GM23338 (cell line): ENCODE data around the gene ZNF385B. TPM values are rescaled to one million over a fixed set of nuclear protein-coding genes. Genes with fewer than 3 reads are reported as not detected.

Source experiments
- ATAC-seq: fragments of 200-7000 bp; cut with Tn5 transposase; 3 replicates; pipeline ENCODE4 v1.9.1; 2020
- DNase-seq: peaks from one replicate; pipeline ENCODE4 v3.0.0-alpha.2; 2015; ENCODE audit warnings: low spot score
- H2AFZ ChIP-seq: fragments of 200-600 bp; sonication (generic); 2 replicates; pipeline ENCODE4 v1.8.0; 2016; ENCODE audit warnings: antibody characterized with exemption, mild to moderate bottlenecking, moderate library complexity
- H3F3A ChIP-seq: fragments of 200-600 bp; sonication (generic); replicated peaks from 2 replicates; pipeline ENCODE4 v1.8.0; 2017; ENCODE audit warnings: antibody characterized with exemption, mixed run types, low read depth
- H3K27ac ChIP-seq: fragments of 200-600 bp; sonication (generic); 2 replicates; pipeline ENCODE4 v1.6.1; 2016; ENCODE audit warnings: low read depth
- H3K27me3 ChIP-seq: fragments of 200-600 bp; sonication (generic); 2 replicates; pipeline ENCODE4 v1.8.0; 2016; ENCODE audit warnings: mild to moderate bottlenecking, mixed run types, moderate library complexity; ENCODE audit not compliant: insufficient read depth
- H3K36me3 ChIP-seq: fragments of 200-600 bp; sonication (generic); 2 replicates; pipeline ENCODE4 v1.8.0; 2016; ENCODE audit warnings: mild to moderate bottlenecking; ENCODE audit not compliant: insufficient read depth
- H3K4me1 ChIP-seq: fragments of 200-600 bp; sonication (generic); 2 replicates; pipeline ENCODE4 v1.8.0; 2016; ENCODE audit warnings: mild to moderate bottlenecking, moderate library complexity; ENCODE audit not compliant: insufficient read depth
- H3K4me2 ChIP-seq: fragments of 200-600 bp; sonication (generic); 2 replicates; pipeline ENCODE4 v1.7.1; 2017; ENCODE audit warnings: mixed run types
- H3K4me3 ChIP-seq: fragments of 200-600 bp; sonication (generic); 2 replicates; pipeline ENCODE4 v1.6.1; 2016; ENCODE audit warnings: mixed run types
- H3K79me2 ChIP-seq: fragments of 200-600 bp; sonication (generic); replicated peaks from 2 replicates; pipeline ENCODE4 v1.8.0; 2017; ENCODE audit warnings: mild to moderate bottlenecking; ENCODE audit not compliant: insufficient read depth
- H3K9me2 ChIP-seq: fragments of 200-600 bp; sonication (generic); 2 replicates; pipeline ENCODE4 v1.8.0; 2017; ENCODE audit not compliant: insufficient read depth
- H4K20me1 ChIP-seq: fragments of 200-600 bp; sonication (generic); replicated peaks from 2 replicates; pipeline ENCODE4 v1.8.0; 2017; ENCODE audit warnings: mild to moderate bottlenecking; ENCODE audit not compliant: insufficient read depth
- H3K27ac Mint-ChIP-seq: 2 replicates; pipeline ENCODE4 v1.8.0; 2020; ENCODE audit warnings: inconsistent platforms, mild to moderate bottlenecking, moderate library complexity, mixed read lengths
- H3K27me3 Mint-ChIP-seq: 3 replicates; pipeline ENCODE4 v1.8.0; 2022; ENCODE audit warnings: low read depth, mild to moderate bottlenecking, moderate library complexity, mixed read lengths, inconsistent platforms; ENCODE audit not compliant: insufficient read depth, poor library complexity
- H3K36me3 Mint-ChIP-seq: 3 replicates; pipeline ENCODE4 v1.8.0; 2021; ENCODE audit warnings: low read depth, mild to moderate bottlenecking, inconsistent platforms, moderate library complexity, mixed read lengths
- H3K4me1 Mint-ChIP-seq: 3 replicates; pipeline ENCODE4 v1.8.0; 2020; ENCODE audit warnings: mild to moderate bottlenecking, inconsistent platforms, mixed read lengths
- H3K4me3 Mint-ChIP-seq: 3 replicates; pipeline ENCODE4 v1.8.0; 2021; ENCODE audit warnings: moderate library complexity, mild to moderate bottlenecking, inconsistent platforms, mixed read lengths
- H3K9me3 Mint-ChIP-seq: 3 replicates; pipeline ENCODE4 v1.8.0; 2020; ENCODE audit warnings: moderate library complexity, mild to moderate bottlenecking, inconsistent platforms, mixed read lengths
- CREB1 ChIP-seq: fragments of 250-450 bp; sonication (Bioruptor Pico); IDR thresholded peaks from 2 replicates; pipeline ENCODE4 v1.5.0; 2020; ENCODE audit warnings: low read depth, mild to moderate bottlenecking, moderate library complexity
- EZH2 ChIP-seq: fragments of 200-600 bp; sonication (generic); IDR thresholded peaks from one replicate; pipeline ENCODE4 v1.8.0; 2017; ENCODE audit warnings: antibody characterized with exemption, mild to moderate bottlenecking, low read depth; ENCODE audit not compliant: unreplicated experiment
- EZH2phosphoT487 ChIP-seq: fragments of 200-600 bp; sonication (generic); IDR thresholded peaks from one replicate; pipeline ENCODE4 v1.8.1; 2018; ENCODE audit warnings: antibody characterized with exemption; ENCODE audit not compliant: unreplicated experiment
- JUNB ChIP-seq: IDR thresholded peaks from one replicate; pipeline ENCODE4 v1.6.1; 2016; ENCODE audit warnings: antibody characterized with exemption; ENCODE audit not compliant: unreplicated experiment
- NANOG ChIP-seq: IDR thresholded peaks from 2 replicates; pipeline ENCODE4 v1.6.1; 2016; ENCODE audit warnings: antibody characterized with exemption, borderline replicate concordance
- POLR2AphosphoS5 ChIP-seq: IDR thresholded peaks from 2 replicates; pipeline ENCODE4 v1.6.1; 2016; ENCODE audit warnings: antibody characterized with exemption, low read depth
- STAT1 ChIP-seq: IDR thresholded peaks from one replicate; pipeline ENCODE4 v1.6.1; 2016; ENCODE audit warnings: antibody characterized with exemption; ENCODE audit not compliant: unreplicated experiment
- ZNF114 ChIP-seq: fragments of 250-450 bp; sonication (Bioruptor Pico); IDR thresholded peaks from 2 replicates; pipeline ENCODE4 v1.5.0; 2020; ENCODE audit warnings: mild to moderate bottlenecking, moderate library complexity
- ZNF331 ChIP-seq: fragments of 250-450 bp; sonication (Bioruptor Pico); IDR thresholded peaks from 2 replicates; pipeline ENCODE4 v1.5.0; 2020; ENCODE audit warnings: low read depth, mild to moderate bottlenecking, moderate library complexity
- polyA plus RNA-seq: library from polyadenylated mRNA; unstranded; fragments of >200 nt; fragmentation: Nextera tagmentation; extraction: Ambion mirVana; gene quantifications from 2 replicates; pipeline ENCODE4 v1.2.1, GENCODE V29; 2016
- total RNA-seq: library from RNA; depleted of rRNA; stranded (reverse); fragments of >200 nt; shearing (Covaris generic); gene quantifications from 2 replicates; pipeline ENCODE4 v1.2.3, GENCODE V29; 2014
- TF ChIP-seq, protein P1 (sequence below): IDR thresholded peaks from one replicate; pipeline ENCODE4 v1.6.1; 2018; ENCODE audit warnings: antibody characterized with exemption; ENCODE audit not compliant: unreplicated experiment
- TF ChIP-seq, protein P2 (sequence below), 2 experiments: fragments of 200-600 bp in 1 of 2; sonication (generic) in 1 of 2; conservative IDR thresholded peaks; 2 replicates each; pipeline versions ENCODE4 v1.5.1 to v1.6.1; 2016 to 2017; ENCODE audit warnings: antibody characterized with exemption in 2 of 2, low read depth in 2 of 2, mild to moderate bottlenecking in 2 of 2, moderate library complexity in 1 of 2
- TF ChIP-seq, protein P3 (sequence below): fragments of 250-450 bp; sonication (Bioruptor Pico); IDR thresholded peaks from 2 replicates; pipeline ENCODE4 v1.5.0; 2020; ENCODE audit warnings: mild to moderate bottlenecking, moderate library complexity

The ZNF385B gene
- total and polyA plus RNA-seq, 2 experiments from 2014 or later = 1.5 to 4.6 TPM

DNA sequence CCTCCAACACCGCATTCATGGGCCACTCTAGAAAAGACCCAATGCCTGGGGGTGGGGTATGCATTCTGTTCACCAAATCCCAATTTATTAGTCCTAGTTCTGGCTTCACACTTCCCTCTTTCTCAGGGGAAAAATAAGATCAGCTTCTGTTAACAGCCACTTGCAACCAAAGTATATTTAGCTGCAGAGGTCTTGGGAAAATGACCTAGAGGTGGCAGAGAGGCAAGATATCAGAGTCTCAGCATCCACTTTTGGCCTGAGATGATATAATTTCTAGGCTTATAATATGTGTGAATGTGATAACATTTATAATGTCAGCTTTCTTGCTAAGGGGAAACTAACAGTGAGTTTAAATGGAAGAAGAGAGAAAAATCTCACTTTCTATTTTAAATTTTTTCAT, 89.1 kb downstream of the ZNF385B start (continued):
- TF ChIP-seq EZH2 (no peak), POLR2AphosphoS5 (no peak), CREB1 (CRISPR knock-in tag) (no peak), JUNB (no peak)

- H3F3A ChIP-seq = no peaks in the 10 kb centered on the region
- DNase-seq (no peak), ATAC-seq (no peak)
- no peaks in the 10 kb centered on the region for H3K27me3 ChIP-seq
- Mint-ChIP-seq H3K36me3 (no peaks in the 10 kb centered on the region), H3K27ac (no peak overlapping the region), H3K27me3 (peaks cover 2% of the 10 kb centered on the region), H3K9me3 (no peaks in the 10 kb centered on the region; the same call in 2 of the 3 replicates), H3K4me1 (peaks cover 3% of the 10 kb centered on the region; the same call in 1 of the 3 replicates), H3K4me3 (no peak overlapping the region)
- no peak overlapping the region for H2AFZ ChIP-seq
- no peaks in the 10 kb centered on the region for H3K79me2 ChIP-seq
- H4K20me1 ChIP-seq = no peaks in the 10 kb centered on the region
- no peaks in the 10 kb centered on the region for H3K4me1 ChIP-seq
- TF ChIP-seq EZH2 = no peak
- TF ChIP-seq, protein P1, sequence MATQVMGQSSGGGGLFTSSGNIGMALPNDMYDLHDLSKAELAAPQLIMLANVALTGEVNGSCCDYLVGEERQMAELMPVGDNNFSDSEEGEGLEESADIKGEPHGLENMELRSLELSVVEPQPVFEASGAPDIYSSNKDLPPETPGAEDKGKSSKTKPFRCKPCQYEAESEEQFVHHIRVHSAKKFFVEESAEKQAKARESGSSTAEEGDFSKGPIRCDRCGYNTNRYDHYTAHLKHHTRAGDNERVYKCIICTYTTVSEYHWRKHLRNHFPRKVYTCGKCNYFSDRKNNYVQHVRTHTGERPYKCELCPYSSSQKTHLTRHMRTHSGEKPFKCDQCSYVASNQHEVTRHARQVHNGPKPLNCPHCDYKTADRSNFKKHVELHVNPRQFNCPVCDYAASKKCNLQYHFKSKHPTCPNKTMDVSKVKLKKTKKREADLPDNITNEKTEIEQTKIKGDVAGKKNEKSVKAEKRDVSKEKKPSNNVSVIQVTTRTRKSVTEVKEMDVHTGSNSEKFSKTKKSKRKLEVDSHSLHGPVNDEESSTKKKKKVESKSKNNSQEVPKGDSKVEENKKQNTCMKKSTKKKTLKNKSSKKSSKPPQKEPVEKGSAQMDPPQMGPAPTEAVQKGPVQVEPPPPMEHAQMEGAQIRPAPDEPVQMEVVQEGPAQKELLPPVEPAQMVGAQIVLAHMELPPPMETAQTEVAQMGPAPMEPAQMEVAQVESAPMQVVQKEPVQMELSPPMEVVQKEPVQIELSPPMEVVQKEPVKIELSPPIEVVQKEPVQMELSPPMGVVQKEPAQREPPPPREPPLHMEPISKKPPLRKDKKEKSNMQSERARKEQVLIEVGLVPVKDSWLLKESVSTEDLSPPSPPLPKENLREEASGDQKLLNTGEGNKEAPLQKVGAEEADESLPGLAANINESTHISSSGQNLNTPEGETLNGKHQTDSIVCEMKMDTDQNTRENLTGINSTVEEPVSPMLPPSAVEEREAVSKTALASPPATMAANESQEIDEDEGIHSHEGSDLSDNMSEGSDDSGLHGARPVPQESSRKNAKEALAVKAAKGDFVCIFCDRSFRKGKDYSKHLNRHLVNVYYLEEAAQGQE = no peak
- TF ChIP-seq NANOG = no peak
- TF ChIP-seq ZNF331 (CRISPR knock-in tag) = no peak
- TF ChIP-seq, protein P2, sequence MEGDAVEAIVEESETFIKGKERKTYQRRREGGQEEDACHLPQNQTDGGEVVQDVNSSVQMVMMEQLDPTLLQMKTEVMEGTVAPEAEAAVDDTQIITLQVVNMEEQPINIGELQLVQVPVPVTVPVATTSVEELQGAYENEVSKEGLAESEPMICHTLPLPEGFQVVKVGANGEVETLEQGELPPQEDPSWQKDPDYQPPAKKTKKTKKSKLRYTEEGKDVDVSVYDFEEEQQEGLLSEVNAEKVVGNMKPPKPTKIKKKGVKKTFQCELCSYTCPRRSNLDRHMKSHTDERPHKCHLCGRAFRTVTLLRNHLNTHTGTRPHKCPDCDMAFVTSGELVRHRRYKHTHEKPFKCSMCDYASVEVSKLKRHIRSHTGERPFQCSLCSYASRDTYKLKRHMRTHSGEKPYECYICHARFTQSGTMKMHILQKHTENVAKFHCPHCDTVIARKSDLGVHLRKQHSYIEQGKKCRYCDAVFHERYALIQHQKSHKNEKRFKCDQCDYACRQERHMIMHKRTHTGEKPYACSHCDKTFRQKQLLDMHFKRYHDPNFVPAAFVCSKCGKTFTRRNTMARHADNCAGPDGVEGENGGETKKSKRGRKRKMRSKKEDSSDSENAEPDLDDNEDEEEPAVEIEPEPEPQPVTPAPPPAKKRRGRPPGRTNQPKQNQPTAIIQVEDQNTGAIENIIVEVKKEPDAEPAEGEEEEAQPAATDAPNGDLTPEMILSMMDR (conservative IDR thresholded peaks at IDR 0.05; ENCODE audit: low read depth in 2 of 2) = no peak
- TF ChIP-seq, protein P3, sequence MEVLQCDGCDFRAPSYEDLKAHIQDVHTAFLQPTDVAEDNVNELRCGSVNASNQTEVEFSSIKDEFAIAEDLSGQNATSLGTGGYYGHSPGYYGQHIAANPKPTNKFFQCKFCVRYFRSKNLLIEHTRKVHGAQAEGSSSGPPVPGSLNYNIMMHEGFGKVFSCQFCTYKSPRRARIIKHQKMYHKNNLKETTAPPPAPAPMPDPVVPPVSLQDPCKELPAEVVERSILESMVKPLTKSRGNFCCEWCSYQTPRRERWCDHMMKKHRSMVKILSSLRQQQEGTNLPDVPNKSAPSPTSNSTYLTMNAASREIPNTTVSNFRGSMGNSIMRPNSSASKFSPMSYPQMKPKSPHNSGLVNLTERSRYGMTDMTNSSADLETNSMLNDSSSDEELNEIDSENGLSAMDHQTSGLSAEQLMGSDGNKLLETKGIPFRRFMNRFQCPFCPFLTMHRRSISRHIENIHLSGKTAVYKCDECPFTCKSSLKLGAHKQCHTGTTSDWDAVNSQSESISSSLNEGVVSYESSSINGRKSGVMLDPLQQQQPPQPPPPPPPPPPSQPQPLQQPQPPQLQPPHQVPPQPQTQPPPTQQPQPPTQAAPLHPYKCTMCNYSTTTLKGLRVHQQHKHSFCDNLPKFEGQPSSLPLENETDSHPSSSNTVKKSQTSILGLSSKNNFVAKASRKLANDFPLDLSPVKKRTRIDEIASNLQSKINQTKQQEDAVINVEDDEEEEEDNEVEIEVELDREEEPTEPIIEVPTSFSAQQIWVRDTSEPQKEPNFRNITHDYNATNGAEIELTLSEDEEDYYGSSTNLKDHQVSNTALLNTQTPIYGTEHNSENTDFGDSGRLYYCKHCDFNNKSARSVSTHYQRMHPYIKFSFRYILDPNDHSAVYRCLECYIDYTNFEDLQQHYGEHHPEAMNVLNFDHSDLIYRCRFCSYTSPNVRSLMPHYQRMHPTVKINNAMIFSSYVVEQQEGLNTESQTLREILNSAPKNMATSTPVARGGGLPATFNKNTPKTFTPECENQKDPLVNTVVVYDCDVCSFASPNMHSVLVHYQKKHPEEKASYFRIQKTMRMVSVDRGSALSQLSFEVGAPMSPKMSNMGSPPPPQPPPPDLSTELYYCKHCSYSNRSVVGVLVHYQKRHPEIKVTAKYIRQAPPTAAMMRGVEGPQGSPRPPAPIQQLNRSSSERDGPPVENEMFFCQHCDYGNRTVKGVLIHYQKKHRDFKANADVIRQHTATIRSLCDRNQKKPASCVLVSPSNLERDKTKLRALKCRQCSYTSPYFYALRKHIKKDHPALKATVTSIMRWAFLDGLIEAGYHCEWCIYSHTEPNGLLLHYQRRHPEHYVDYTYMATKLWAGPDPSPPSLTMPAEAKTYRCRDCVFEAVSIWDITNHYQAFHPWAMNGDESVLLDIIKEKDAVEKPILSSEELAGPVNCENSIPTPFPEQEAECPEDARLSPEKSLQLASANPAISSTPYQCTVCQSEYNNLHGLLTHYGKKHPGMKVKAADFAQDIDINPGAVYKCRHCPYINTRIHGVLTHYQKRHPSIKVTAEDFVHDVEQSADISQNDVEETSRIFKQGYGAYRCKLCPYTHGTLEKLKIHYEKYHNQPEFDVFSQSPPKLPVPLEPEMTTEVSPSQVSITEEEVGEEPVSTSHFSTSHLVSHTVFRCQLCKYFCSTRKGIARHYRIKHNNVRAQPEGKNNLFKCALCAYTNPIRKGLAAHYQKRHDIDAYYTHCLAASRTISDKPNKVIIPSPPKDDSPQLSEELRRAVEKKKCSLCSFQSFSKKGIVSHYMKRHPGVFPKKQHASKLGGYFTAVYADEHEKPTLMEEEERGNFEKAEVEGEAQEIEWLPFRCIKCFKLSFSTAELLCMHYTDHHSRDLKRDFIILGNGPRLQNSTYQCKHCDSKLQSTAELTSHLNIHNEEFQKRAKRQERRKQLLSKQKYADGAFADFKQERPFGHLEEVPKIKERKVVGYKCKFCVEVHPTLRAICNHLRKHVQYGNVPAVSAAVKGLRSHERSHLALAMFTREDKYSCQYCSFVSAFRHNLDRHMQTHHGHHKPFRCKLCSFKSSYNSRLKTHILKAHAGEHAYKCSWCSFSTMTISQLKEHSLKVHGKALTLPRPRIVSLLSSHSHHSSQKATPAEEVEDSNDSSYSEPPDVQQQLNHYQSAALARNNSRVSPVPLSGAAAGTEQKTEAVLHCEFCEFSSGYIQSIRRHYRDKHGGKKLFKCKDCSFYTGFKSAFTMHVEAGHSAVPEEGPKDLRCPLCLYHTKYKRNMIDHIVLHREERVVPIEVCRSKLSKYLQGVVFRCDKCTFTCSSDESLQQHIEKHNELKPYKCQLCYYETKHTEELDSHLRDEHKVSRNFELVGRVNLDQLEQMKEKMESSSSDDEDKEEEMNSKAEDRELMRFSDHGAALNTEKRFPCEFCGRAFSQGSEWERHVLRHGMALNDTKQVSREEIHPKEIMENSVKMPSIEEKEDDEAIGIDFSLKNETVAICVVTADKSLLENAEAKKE = no peak
- no peak for TF ChIP-seq POLR2AphosphoS5
- no peak for TF ChIP-seq CREB1 (CRISPR knock-in tag)
- no peak for TF ChIP-seq EZH2phosphoT487
- no peak for TF ChIP-seq STAT1
- no peak for TF ChIP-seq ZNF114
- H3K36me3 ChIP-seq = no peaks in the 10 kb centered on the region
- no peak overlapping the region for H3K27ac ChIP-seq
- peaks cover 3% of the 10 kb centered on the region; the same call in 1 of the 2 replicates for H3K9me2 ChIP-seq
- no peak overlapping the region for H3K4me3 ChIP-seq
- no peak overlapping the region for H3K4me2 ChIP-seq
These were observed 89.6 kb downstream of the ZNF385B start for GRCh38 chr2:179771791-179772190.
